ENCODE data around the gene GRM6. TPM values are rescaled to one million over a fixed set of nuclear protein-coding genes. Genes with fewer than 3 reads are reported as not detected.

Gene GRM6
- total and polyA plus RNA-seq, 7 donors, result not detected

- 92 to 97% (median 97%) methylated on average over 15 of the region's 15 CpGs for WGBS, 3 donors
- intact Hi-C loops (cut with DNase I), result no loop called here
- H3K36me3 ChIP-seq (ENCODE audit: insufficient read depth in 1 of 2, low read depth in 1 of 2), result no peaks in the 10 kb centered on the region
- DNase-seq (no peak), ATAC-seq (no peak)
- peaks cover 24% of the 10 kb centered on the region for H3K9me3 ChIP-seq
- no peaks in the 10 kb centered on the region for H3K4me1 ChIP-seq
- H3K27ac ChIP-seq, result no peak overlapping the region
- no peaks in the 10 kb centered on the region for H3K27me3 ChIP-seq (ENCODE audit: insufficient read depth in 3 of 3, low read length in 2 of 3)
- no peak for TF ChIP-seq CTCF (IDR thresholded peaks at IDR 0.05)
- no peak overlapping the region for H3K4me3 ChIP-seq
Measured at GRCh38 chr5:178981381-178981780, 13.7 kb downstream of the GRM6 start.

GRCh38 chr5:178965465-178966055 is 29.6 kb downstream of the GRM6 start:
- intact Hi-C loops (cut with DNase I), result no loop called here
- ATAC-seq, result no peak

GRCh38 chr5:178941361-178941760 is 53.8 kb downstream of the GRM6 start:
- peak in 1 of 4 donors; percentile 8 for ATAC-seq
- intact Hi-C loops (cut with DNase I), result no loop called here

More at GRCh38 chr5:178965465-178966055, 29.6 kb downstream of the GRM6 start:
- no peak for DNase-seq
- no peaks in the 10 kb centered on the region for H3K27me3 ChIP-seq (ENCODE audit: insufficient read depth in 3 of 3, low read length in 2 of 3)
- H3K36me3 ChIP-seq (ENCODE audit: insufficient read depth in 1 of 2, low read depth in 1 of 2), result peaks cover 0 to 9% of the 10 kb centered on the region in 2 donors
- no peak overlapping the region for H3K27ac ChIP-seq
- H3K4me3 ChIP-seq, result no peak overlapping the region
- WGBS, 3 donors, result 97 to 100% (median 98%) methylated on average over 5 of the region's 5 CpGs
- peaks cover 80% of the 10 kb centered on the region for H3K9me3 ChIP-seq
- TF ChIP-seq CTCF (IDR thresholded peaks at IDR 0.05), result no peak
- no peaks in the 10 kb centered on the region for H3K4me1 ChIP-seq

GRCh38 chr5:178940569-178941360 is 54.4 kb downstream of the GRM6 start, which contains the start of gene ZNF454:
TSS of gene ZNF454 (plus strand) at chr5:178941198. CDS start at chr5:178942792, 1,594 bp downstream.
- H3K9me3 ChIP-seq, result peaks cover 49% of the 10 kb centered on the region

More at GRCh38 chr5:178941361-178941760, 53.8 kb downstream of the GRM6 start:
- H3K4me3 ChIP-seq, result peak overlapping the region; percentile 71
- peaks cover 0 to 7% (median 3%) of the 10 kb centered on the region in 3 donors for H3K27me3 ChIP-seq (ENCODE audit: insufficient read depth in 3 of 3, low read length in 2 of 3)
- H3K4me1 ChIP-seq, result no peaks in the 10 kb centered on the region
- H3K36me3 ChIP-seq (ENCODE audit: insufficient read depth in 1 of 2, low read depth in 1 of 2), result peaks cover 0 to 1% of the 10 kb centered on the region in 2 donors
- 1 to 2% (median 2%) methylated on average over 22 to 23 of the region's 23 CpGs for WGBS, 3 donors
- peaks cover 45% of the 10 kb centered on the region for H3K9me3 ChIP-seq
- no peak overlapping the region for H3K27ac ChIP-seq
- DNase-seq, result peak in 1 of 2 donors; percentile 18
- no peak for TF ChIP-seq CTCF (IDR thresholded peaks at IDR 0.05)

More at GRCh38 chr5:178940569-178941360, 54.4 kb downstream of the GRM6 start, which contains the start of gene ZNF454:
- Histone ChIP-seq H3K27me3 (ENCODE audit: insufficient read depth in 3 of 3, low read length in 2 of 3) (peaks cover 0 to 7% (median 3%) of the 10 kb centered on the region in 3 donors), H3K36me3 (ENCODE audit: insufficient read depth in 1 of 2, low read depth in 1 of 2) (no peaks in the 10 kb centered on the region), H3K4me3 (peak within 1 kb of the TSS; percentile 71), H3K4me1 (no peaks in the 10 kb centered on the region), H3K27ac (peak within 1 kb of the TSS; percentile 43)
- 1% methylated on average over 67 to 69 of the region's 69 CpGs for WGBS, 3 donors
- peak; percentile 86 to 91 for DNase-seq
- peak; percentile 83 to 95 (median 89) for ATAC-seq
- no peak for TF ChIP-seq CTCF (IDR thresholded peaks at IDR 0.05)
- intact Hi-C loops (cut with DNase I), result no loop called here
